Head of caudate nucleus (tissue), 42 donors: ENCODE measurements around the gene GNE.
"Not testable (repeated sequence)": the region's sequence is repeated elsewhere in the genome, so short reads cannot be mapped to it uniquely, and the experiment has no call there.

Experiments used
- DNase-seq, 42 donors: peaks; one replicate each; pipeline versions ENCODE4 v3.0.0 to v3.0.0-alpha.2; 2020 to 2021; ENCODE audit warnings: mixed read lengths in 7 of 42
- intact Hi-C: fragments of 100-400 bp; cut with DNase I; formaldehyde crosslinking; loops from one replicate; pipeline ENCODE4 v1.15.0; 2022

The GNE gene

GRCh38 chr9:36213989-36214388, 44.3 kb downstream of the GNE start:
- intact Hi-C loops = no loop called here
- no peak for DNase-seq

- no peak for DNase-seq
- intact Hi-C loops = no loop called here
Measured at GRCh38 chr9:36213387-36213786, 44.9 kb downstream of the GNE start.

GRCh38 chr9:36211510-36211909, 46.7 kb downstream of the GNE start:
- intact Hi-C loops = no loop called here
- DNase-seq = peak in 3 of 42 donors; percentile 22 to 55 (median 39)

- intact Hi-C loops = no loop called here
- DNase-seq = no peak
Measured at GRCh38 chr9:36210722-36211121, 47.5 kb downstream of the GNE start.

- DNase-seq = peak in 3 of 42 donors; percentile 13 to 40 (median 25)
- intact Hi-C loops = no loop called here
Measured at GRCh38 chr9:36208521-36209253, 49.6 kb downstream of the GNE start.

- intact Hi-C loops = no loop called here
- DNase-seq = no peak
Measured at GRCh38 chr9:36207546-36208012, 50.7 kb downstream of the GNE start.

- intact Hi-C loops = no loop called here
Measured at GRCh38 chr9:36207016-36207415, 51.2 kb downstream of the GNE start.

GRCh38 chr9:36204906-36205547, 53.2 kb downstream of the GNE start:
- peak in 5 of 42 donors; percentile 4 to 39 (median 13) for DNase-seq
- intact Hi-C loops = no loop called here

More at GRCh38 chr9:36207016-36207415, 51.2 kb downstream of the GNE start:
- DNase-seq = peak in 41 of 42 donors; percentile 38 to 82 (median 64)

GRCh38 chr9:36194326-36195000, 63.8 kb downstream of the GNE start:
- DNase-seq = no peak

GRCh38 chr9:36193023-36193422, 65.2 kb downstream of the GNE start:
- no peak for DNase-seq
- intact Hi-C loops = loop anchor here (5.0 kb wide), 1 partner anchor 209 kb away; the partner anchor contains the start of gene RNF38

More at GRCh38 chr9:36194326-36195000, 63.8 kb downstream of the GNE start:
- intact Hi-C loops = loop anchor here (5.0 kb wide), 1 partner anchor 208 kb away; the partner anchor contains the start of gene RNF38

GRCh38 chr9:36192196-36192595, 66.1 kb downstream of the GNE start:
- DNase-seq = no peak
- intact Hi-C loops = loop anchor here (5.0 kb wide), 1 partner anchor 210 kb away; the partner anchor contains the start of gene RNF38

GRCh38 chr9:36191686-36192085, 66.6 kb downstream of the GNE start:
- DNase-seq = peak in 1 of 42 donors; percentile 1
- intact Hi-C loops = loop anchor here (2.0 to 5.0 kb wide), 2 partner anchors 67 to 211 kb away; partner anchors contain the start of genes GNE and RNF38

- peak in 35 of 42 donors; percentile 20 to 72 (median 44) for DNase-seq
Measured at GRCh38 chr9:36191290-36191645, 67.0 kb downstream of the GNE start.

GRCh38 chr9:36190388-36191289, 67.6 kb downstream of the GNE start, which contains the start of gene CLTA:
Gene CLTA, plus strand, starts transcription at chr9:36190921. Its CDS starts 136 bp downstream, at chr9:36191057.
- peak; percentile 95 to 100 (median 98) for DNase-seq
- intact Hi-C loops = loop anchor here (2.0 to 5.0 kb wide), 2 partner anchors 68 to 212 kb away; partner anchors contain the start of genes GNE and RNF38

More at GRCh38 chr9:36191290-36191645, 67.0 kb downstream of the GNE start:
- intact Hi-C loops = loop anchor here (2.0 to 5.0 kb wide), 2 partner anchors 68 to 211 kb away; partner anchors contain the start of genes GNE and RNF38

GRCh38 chr9:36189976-36190375, 68.3 kb downstream of the GNE start:
- intact Hi-C loops = loop anchor here (2.0 to 5.0 kb wide), 3 partner anchors 69 to 212 kb away; partner anchors contain the start of genes GNE and RNF38
- peak in 2 of 42 donors; percentile 17 to 43 for DNase-seq

- DNase-seq = no peak
- intact Hi-C loops = loop anchor here (2.0 kb wide), 1 partner anchor 141 kb away; no protein-coding TSS in a partner anchor
Measured at GRCh38 chr9:36188212-36188611, 70.0 kb downstream of the GNE start.

GRCh38 chr9:36187414-36187813, 70.8 kb downstream of the GNE start:
- intact Hi-C loops = no loop called here
- DNase-seq = no peak

- DNase-seq, intact Hi-C loops: not testable (repeated sequence)
Measured at GRCh38 chr9:36180243-36180642, 78.0 kb downstream of the GNE start.
